Common myeloid progenitor, CD34-positive (primary cell): Measurements from ENCODE around the gene PLCH2.

Experiments used
- CTCF ChIA-PET: fragments of 350-600 bp; sonication (Branson Sonifier 250); formaldehyde crosslinking; loops from one replicate; lab custom pipeline; 2021; ENCODE audit warnings: antibody characterized with exemption; lab: Charles Lee
- POLR2A ChIA-PET: fragments of 350-600 bp; sonication (Branson Sonifier 250); formaldehyde crosslinking; loops from one replicate; lab custom pipeline; 2021; ENCODE audit warnings: antibody characterized with exemption; lab: Charles Lee
- DNase-seq, 3 donors: peaks; one replicate each; pipeline versions ENCODE4 v3.0.0 to v3.0.0-alpha.2; 2013
- H3K27ac ChIP-seq, 2 experiments: 1 replicate in 1 of 2; 2 replicates in 1 of 2; pipeline ENCODE4 v1.7.0; 2013; ENCODE audit warnings: inconsistent platforms in 2 of 2, low read length in 2 of 2, mild to moderate bottlenecking in 2 of 2, low read depth in 1 of 2, moderate library complexity in 1 of 2; ENCODE audit not compliant: severe bottlenecking in 2 of 2, insufficient read depth in 1 of 2, poor library complexity in 1 of 2
- H3K27me3 ChIP-seq, 5 experiments: replicated peaks in 2 of 5; 1 replicate in 3 of 5; 2 replicates in 2 of 5; pipeline versions ENCODE4 v1.6.1 to v1.7.0; 2013; ENCODE audit warnings: low read length in 4 of 5, mild to moderate bottlenecking in 2 of 5, moderate library complexity in 2 of 5, inconsistent platforms in 1 of 5; ENCODE audit not compliant: insufficient read depth in 5 of 5, control insufficient read depth in 4 of 5
- H3K36me3 ChIP-seq, 4 experiments: 1 replicate in 2 of 4; 2 replicates in 2 of 4; pipeline versions ENCODE4 v1.6.1 to v1.7.0; 2013; ENCODE audit warnings: low read length in 3 of 4, control low read depth in 1 of 4, mild to moderate bottlenecking in 1 of 4; ENCODE audit not compliant: control insufficient read depth in 4 of 4, insufficient read depth in 4 of 4
- H3K4me1 ChIP-seq, 4 experiments: 1 replicate in 3 of 4; 2 replicates in 1 of 4; pipeline versions ENCODE4 v1.6.1 to v1.7.1; 2013; ENCODE audit warnings: low read length in 3 of 4, mild to moderate bottlenecking in 3 of 4, control low read depth in 1 of 4, inconsistent platforms in 1 of 4, moderate library complexity in 1 of 4; ENCODE audit not compliant: control insufficient read depth in 4 of 4, insufficient read depth in 4 of 4; ENCODE audit errors: control extremely low read depth in 1 of 4
- H3K4me3 ChIP-seq, 7 experiments: 1 replicate in 4 of 7; 2 replicates in 3 of 7; pipeline versions ENCODE4 v1.5.1 to v1.7.0; 2013; ENCODE audit warnings: mild to moderate bottlenecking in 7 of 7, low read length in 6 of 7, moderate library complexity in 6 of 7, inconsistent platforms in 2 of 7, low read depth in 2 of 7, control low read depth in 1 of 7; ENCODE audit not compliant: insufficient read depth in 4 of 7, control insufficient read depth in 1 of 7; ENCODE audit errors: extremely low read depth in 1 of 7
- H3K9me3 ChIP-seq, 5 experiments: 1 replicate in 4 of 5; 2 replicates in 1 of 5; pipeline versions ENCODE4 v1.6.1 to v1.7.1; 2013; ENCODE audit warnings: low read length in 4 of 5, mild to moderate bottlenecking in 2 of 5, inconsistent platforms in 1 of 5, low read depth in 1 of 5, moderate library complexity in 1 of 5; ENCODE audit not compliant: control insufficient read depth in 4 of 5, insufficient read depth in 2 of 5; ENCODE audit errors: control extremely low read depth in 1 of 5
- WGBS: methylation state at CpG from one replicate; pipeline ENCODE4 v1.1.5; 2013; ENCODE audit not compliant: insufficient coverage; 5-methylcytosine and 5-hydroxymethylcytosine counted together

Gene PLCH2

DNA sequence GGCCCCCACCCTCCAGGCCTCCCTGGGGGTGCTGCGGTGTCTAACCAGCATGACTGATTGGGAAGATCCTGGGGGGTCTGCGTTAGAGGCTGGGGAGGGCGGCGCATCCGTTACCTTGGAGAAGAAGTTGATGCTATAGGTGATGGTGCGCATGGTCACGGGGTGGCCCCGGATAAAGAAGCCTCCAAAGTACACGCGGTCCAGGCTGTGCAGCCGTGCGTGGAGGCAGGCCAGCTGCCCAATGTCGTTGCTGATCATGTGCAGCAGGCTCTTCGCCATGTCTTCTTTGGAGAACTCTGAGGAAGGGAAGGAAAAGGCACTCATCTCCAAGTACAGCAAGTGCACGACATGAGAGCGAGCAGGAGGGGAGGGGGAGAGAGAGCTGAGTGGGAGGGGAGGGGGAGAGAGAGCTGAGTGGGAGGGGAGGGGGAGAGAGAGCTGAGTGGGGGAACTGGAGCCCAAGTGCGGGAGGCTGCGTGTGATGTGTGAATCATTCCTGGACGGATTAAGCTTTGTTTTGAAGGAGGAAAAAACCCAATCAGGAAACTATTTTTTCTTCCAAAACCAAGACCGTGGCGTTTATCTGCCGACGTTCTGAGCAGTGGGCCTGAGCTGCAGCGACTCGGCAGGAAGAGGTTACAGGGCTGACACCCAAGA is 43.1 kb downstream of the PLCH2 start:
- Histone ChIP-seq H3K36me3 (peaks cover 0 to 84% (median 58%) of the 10 kb centered on the region in 4 experiments), H3K4me1 (peaks cover 2 to 8% (median 5%) of the 10 kb centered on the region in 4 experiments), H3K9me3 (no peaks in the 10 kb centered on the region), H3K4me3 (no peak overlapping the region), H3K27me3 (no peaks in the 10 kb centered on the region), H3K27ac (no peak overlapping the region)
- DNase-seq: no peak
- ChIA-PET POLR2A (no interaction called here), CTCF (interaction anchor here (1.5 kb wide), 1 partner anchor 29 kb away, joined by 5 read pairs; no protein-coding TSS in a partner anchor)
- 97% methylated on average over 19 of the region's 25 CpGs for WGBS

DNA sequence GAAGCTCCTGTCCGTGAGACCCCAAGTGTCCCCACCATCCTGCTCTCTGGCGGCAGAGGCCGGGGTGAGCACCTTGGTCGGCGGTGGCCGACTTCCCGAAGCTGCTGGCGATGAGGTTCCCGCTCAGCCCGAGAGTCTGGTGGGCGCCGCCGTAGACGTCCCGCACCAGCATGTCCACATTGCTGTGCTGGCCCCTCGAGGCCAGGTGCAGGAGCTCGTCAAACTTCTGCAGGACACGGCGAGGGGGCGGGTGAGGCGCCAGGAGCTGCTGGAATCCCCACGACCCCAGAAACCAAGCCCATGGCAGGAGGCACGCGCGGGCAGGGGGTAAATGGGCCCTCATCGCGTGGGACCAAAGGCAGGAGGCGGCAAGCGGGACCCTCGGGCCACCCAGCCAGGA is 43.6 kb downstream of the PLCH2 start:
- H3K27me3 ChIP-seq: no peaks in the 10 kb centered on the region
- POLR2A ChIA-PET: no interaction called here
- H3K9me3 ChIP-seq: no peaks in the 10 kb centered on the region
- CTCF ChIA-PET: interaction anchor here (1.5 kb wide), 1 partner anchor 28 kb away, joined by 5 read pairs; no protein-coding TSS in a partner anchor
- H3K4me3 ChIP-seq: no peak overlapping the region
- WGBS: 95% methylated on average over 29 of the region's 30 CpGs
- H3K4me1 ChIP-seq: peaks cover 2 to 13% (median 9%) of the 10 kb centered on the region in 4 experiments
- H3K27ac ChIP-seq: no peak overlapping the region
- DNase-seq: no peak
- H3K36me3 ChIP-seq: peaks cover 0 to 82% (median 55%) of the 10 kb centered on the region in 4 experiments

DNA sequence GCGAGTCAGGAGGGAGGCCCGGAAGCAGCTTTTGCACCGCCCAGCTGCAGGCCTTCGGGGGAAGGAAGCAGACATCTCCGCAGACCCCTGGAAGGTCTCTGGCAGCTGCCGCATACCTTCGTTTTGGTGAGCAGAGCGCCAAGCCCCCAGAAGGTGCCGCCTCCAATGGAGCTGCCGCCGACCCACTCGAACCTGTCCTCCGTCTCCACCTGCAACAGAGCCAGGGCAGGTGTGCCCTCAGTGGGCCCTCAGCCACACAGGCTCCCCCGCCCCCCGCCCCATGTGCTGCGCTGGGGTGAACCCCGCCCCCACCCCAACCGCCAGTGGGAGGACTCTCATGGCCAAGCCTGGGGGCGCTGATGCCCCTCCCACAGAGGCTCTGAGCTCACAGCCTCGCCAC is 44.1 kb downstream of the PLCH2 start:
- Histone ChIP-seq H3K27ac (no peak overlapping the region), H3K27me3 (no peaks in the 10 kb centered on the region), H3K36me3 (peaks cover 0 to 79% (median 51%) of the 10 kb centered on the region in 4 experiments), H3K4me1 (peaks cover 6 to 18% (median 12%) of the 10 kb centered on the region in 4 experiments), H3K4me3 (no peak overlapping the region), H3K9me3 (no peaks in the 10 kb centered on the region)
- ChIA-PET POLR2A (no interaction called here), CTCF (no interaction called here)
- no peak for DNase-seq
- 98% methylated on average over 14 of the region's 20 CpGs for WGBS

DNA sequence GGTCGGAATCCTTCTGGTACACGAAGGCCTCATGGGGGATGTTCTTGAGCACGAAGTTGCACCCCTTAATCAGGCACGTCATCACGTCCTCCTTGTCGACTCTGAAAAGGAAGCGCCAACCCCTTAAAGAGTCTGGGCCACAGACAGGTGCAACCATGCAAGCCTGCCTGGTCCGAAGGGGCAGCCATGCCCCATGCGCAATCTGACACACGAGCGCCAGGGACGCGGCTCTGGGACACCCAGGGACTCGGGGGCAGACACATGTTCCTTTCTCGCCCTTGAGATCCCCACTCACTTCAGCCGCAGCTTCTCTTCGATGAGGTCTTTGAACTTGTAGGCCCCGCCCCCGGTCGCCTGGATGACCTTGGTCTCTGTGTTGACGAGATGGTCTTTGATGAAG is 44.7 kb downstream of the PLCH2 start:
- 98% methylated on average over 16 of the region's 21 CpGs for WGBS
- ChIA-PET POLR2A (no interaction called here), CTCF (no interaction called here)
- DNase-seq: no peak
- Histone ChIP-seq H3K27me3 (no peaks in the 10 kb centered on the region), H3K9me3 (no peaks in the 10 kb centered on the region), H3K27ac (no peak overlapping the region), H3K4me3 (no peak overlapping the region), H3K36me3 (peaks cover 0 to 74% (median 46%) of the 10 kb centered on the region in 4 experiments), H3K4me1 (peaks cover 6 to 24% (median 18%) of the 10 kb centered on the region in 4 experiments)

DNA sequence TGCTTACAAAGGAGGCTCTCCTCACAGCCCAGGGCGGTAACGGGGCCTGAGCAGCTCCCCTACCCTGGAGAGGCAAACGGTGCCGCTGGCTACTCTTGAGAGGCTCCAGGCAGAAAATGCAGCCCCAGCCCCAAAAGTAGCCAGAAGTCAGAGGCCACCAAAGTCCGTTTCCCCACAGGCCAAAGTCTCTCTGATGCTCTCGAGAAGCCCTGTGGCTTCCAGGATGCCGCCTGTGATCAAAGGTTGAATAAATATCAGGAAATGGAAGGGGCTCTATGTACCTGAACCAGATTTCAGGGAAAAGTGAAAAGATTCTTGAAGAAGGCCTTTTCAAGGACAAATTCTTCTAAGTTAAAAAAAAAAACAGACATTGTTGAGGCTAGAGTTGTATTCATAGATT is 46.1 kb downstream of the PLCH2 start:
- H3K27ac ChIP-seq: no peak overlapping the region
- H3K4me1 ChIP-seq: peaks cover 6 to 31% (median 24%) of the 10 kb centered on the region in 4 experiments
- H3K36me3 ChIP-seq: peaks cover 0 to 60% (median 36%) of the 10 kb centered on the region in 4 experiments
- ChIA-PET CTCF (no interaction called here), POLR2A (no interaction called here)
- WGBS: 100% methylated on average over 5 of the region's 7 CpGs
- no peaks in the 10 kb centered on the region for H3K9me3 ChIP-seq
- peaks cover 0 to 4% (median 0%) of the 10 kb centered on the region in 5 experiments for H3K27me3 ChIP-seq
- no peak for DNase-seq
- H3K4me3 ChIP-seq: no peak overlapping the region

DNA sequence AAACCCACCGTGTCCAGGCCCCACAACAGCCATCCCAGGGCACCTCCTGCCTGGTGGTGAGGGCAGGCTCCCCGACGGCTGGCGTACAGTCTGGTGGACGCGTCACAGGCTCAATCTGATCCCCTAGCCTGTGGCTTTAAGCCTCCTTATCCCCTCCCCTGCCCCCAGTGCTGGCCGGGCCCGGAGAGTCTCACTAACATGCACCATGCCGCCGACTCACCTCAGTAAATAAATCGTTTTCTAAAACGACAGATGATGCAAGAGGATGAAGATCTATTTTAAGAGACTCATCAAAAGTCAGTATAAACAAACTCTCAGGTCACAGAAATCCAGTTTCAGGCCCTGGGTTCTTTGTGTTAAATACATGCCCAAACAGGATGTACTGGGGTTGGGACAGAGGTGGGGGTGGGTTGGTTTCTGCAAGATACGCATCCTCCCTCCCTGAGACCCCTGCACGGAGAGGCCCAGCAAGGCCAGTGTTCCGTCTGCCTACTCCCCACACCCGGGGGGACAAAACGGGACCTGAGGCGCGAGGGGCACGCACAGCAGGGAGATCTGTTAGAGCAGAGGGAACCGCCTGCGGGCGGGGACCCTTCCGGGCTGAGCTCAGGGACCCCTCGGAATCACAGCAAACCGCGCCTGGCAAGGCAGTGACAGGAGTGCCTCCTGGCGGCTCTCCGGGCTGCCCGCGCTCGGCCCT is 47.3 kb downstream of the PLCH2 start:
- peaks cover 6 to 33% (median 25%) of the 10 kb centered on the region in 4 experiments for H3K4me1 ChIP-seq
- H3K27ac ChIP-seq: no peak overlapping the region
- DNase-seq: no peak
- CTCF ChIA-PET: no interaction called here
- peaks cover 0 to 49% (median 25%) of the 10 kb centered on the region in 4 experiments for H3K36me3 ChIP-seq
- H3K4me3 ChIP-seq: no peak overlapping the region
- H3K27me3 ChIP-seq: peaks cover 0 to 14% (median 4%) of the 10 kb centered on the region in 5 experiments
- POLR2A ChIA-PET: interaction anchor here (0.8 kb wide), 1 partner anchor 126 kb away, joined by 3 read pairs; no protein-coding TSS in a partner anchor
- H3K9me3 ChIP-seq: no peaks in the 10 kb centered on the region
- 86% methylated on average over 23 of the region's 32 CpGs for WGBS
